HG03469 (cell line): Measurements from ENCODE around the gene KRT32.
"Not testable (repeated sequence)": the region's sequence is repeated elsewhere in the genome, so short reads cannot be mapped to it uniquely, and the experiment has no call there.

Experiments
- ATAC-seq: cut with Tn5 transposase; IDR thresholded peaks from one replicate; pipeline ENCODE4 v1.9.1; 2021; ENCODE audit warnings: mild to moderate bottlenecking, moderate library complexity, moderate number of reproducible peaks; ENCODE audit not compliant: unreplicated experiment

Gene KRT32

GRCh38 chr17:41434005-41434404, 33.2 kb downstream of the KRT32 start:
- no peak for ATAC-seq

GRCh38 chr17:41433586-41433985, 33.6 kb downstream of the KRT32 start:
- no peak for ATAC-seq

DNA sequence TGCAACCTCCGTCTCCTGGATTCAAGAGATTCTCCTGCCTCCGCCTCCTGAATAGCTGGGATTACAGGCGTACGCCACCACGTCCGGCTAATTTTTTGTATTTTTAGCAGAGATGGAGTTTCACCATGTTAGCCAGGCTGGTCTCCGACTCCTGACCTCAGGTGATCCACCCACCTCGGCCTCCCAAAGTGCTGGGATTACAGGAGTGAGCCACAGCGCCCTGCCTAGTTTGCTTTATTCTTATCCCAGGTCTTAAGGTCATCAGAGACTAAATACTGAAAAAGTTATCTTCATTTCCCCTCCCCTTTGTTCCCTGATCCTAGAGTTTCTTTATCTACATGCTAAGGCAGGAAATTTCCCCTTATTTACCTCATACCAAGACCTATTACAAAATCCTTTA, 36.8 kb downstream of the KRT32 start:
- not testable (repeated sequence) for ATAC-seq

GRCh38 chr17:41429667-41430066, 37.5 kb downstream of the KRT32 start:
- ATAC-seq: no peak

GRCh38 chr17:41428591-41429291, 38.4 kb downstream of the KRT32 start:
- ATAC-seq: no peak

DNA sequence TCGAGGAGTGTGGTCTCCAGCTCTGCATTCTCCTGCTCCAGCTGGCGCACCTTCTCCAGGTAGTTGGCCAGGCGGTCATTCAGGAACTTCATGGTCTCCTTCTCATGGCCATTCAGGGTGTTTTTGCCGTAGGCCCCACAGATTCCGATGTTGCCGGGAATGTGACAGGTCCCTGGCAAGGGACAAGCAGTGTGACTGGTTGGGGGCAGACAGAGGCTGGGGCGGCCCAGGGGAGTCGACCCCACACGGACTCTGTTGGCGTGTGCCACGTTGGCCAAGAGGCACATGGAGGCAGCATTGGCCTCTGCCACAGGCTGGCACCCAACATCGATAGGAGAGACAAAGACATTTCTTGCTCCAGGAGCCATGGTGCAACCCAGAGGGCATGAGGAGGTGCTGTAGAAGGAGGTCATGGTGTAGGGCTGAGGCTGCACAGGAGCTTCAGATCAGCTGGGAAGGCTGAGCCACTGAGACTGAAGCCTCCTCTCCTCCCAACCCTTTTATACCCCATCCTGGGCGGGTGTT, 43.0 kb downstream of the KRT32 start, which contains the start of gene KRT37:
Gene KRT37, minus strand, starts transcription at position 475 of the 525 bp plus-strand sequence. Its CDS starts 62 bp downstream, at position 413.
- no peak for ATAC-seq

- ATAC-seq: not testable (repeated sequence)
These were observed 44.6 kb downstream of the KRT32 start for GRCh38 chr17:41422586-41422985.

DNA sequence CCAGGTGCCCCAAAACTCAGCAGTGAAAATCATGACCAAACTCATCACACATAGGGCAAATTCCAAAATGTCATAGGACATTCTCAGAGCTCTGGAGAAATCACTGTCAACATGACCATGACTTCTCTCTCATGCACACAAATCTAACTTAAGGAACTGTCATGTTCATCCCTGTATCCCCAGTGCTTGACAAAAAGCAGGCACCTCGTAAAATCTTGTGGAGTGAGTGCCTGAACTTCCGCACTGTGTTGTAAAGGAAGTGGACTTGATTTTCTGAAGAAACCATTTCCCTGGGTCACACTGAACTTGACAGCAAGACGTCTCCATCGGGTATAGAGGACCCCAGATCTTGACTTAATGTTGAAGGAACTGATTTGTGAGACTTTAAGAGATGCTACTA, 45.6 kb downstream of the KRT32 start:
- ATAC-seq: no peak

GRCh38 chr17:41421116-41421515, 46.1 kb downstream of the KRT32 start:
- no peak for ATAC-seq

DNA sequence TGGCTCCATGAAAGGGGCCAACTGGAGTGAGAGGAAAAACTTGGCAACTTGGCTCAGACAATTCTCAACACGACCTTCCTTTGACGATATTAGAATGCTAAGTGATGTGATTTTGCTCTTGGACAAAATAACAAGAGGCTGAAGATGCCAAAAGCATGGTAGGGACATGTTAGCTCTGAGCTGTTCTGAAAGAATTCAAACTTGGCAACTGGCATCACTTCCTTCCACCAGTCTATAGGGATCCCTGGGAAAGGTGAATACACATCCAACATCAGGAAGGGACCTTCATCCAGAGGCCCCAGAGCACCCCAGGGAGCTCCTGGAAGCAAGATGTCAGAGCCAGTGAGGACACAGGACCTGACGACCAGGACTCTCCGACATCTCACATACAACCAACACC, 47.1 kb downstream of the KRT32 start:
- ATAC-seq: no peak

DNA sequence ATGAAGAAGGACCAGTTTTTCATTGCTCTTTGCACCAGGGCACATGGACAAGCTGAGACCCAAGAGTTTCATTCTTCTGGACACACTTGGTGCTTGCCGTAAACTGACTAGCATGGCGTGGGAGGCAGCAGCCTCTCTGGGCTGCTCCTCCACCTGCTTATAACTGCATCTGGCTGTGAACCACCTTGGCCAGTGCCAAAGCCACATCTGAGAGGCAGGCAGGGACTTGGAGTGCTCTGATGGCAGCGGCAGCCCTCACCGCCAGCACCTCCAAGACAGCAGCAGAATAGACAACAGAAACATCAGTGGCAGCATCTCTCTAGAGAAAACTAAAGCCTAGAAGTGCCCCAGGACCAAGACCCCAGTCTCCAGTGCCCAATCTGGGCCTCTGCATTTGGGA, 47.5 kb downstream of the KRT32 start:
- ATAC-seq: no peak

DNA sequence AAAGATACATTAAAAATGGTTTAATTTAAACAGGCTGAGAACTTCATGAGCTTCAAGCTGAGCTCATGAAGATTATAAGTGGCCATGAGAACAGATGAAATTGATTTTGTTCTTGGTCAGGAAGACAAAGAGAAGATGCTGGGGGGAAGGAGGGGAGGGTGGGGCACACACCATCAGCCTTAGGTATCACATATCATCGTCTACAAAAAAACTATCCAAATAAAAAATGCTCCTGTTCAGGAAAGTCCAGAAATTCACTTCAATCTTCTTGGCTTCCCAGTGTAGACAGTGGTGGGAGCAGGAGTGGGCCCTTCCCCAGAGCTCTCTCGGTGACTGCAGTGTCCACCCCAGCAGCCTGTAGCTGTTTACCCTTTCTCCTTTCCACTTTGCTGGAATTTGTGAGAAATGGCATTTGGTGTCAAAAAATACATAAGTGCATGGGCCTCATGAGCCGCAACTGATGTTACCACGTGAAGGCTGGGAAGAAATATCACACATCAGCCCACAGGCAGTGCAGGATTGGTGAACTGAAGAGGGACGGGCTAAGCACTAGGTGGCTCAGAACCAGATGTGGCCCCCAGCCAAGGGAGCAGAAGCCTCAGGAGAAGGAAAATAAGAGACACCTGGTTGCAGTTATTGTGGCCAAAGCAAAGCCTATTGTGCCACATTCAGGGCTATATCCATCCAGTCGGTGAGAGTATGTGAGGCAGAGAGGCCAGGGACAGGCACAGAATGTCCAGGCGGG, 48.9 kb downstream of the KRT32 start:
- no peak for ATAC-seq

DNA sequence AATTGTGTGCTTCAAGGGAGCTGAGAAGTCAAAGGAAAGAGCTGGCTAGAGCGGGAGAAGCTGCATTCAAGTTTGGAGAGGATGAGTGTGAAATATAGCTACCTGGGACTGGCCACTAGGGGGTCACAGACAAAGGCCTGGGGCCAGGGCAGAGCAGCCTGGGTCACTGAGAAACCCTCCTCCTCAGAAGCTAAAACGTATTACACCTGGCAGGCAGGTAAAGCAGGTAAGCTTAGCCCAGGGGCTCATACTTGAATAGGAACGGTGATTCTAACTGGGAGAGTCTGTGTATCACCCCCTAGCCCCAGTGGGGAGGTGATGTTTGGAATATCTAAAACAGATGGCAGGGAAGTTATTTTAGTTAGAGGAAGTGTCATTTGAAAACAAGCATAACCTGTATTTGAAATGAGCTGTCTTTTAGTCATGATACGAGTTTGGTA, 49.6 kb downstream of the KRT32 start:
- ATAC-seq: no peak

- no peak for ATAC-seq
These were observed 50.1 kb downstream of the KRT32 start for GRCh38 chr17:41417127-41417526.

DNA sequence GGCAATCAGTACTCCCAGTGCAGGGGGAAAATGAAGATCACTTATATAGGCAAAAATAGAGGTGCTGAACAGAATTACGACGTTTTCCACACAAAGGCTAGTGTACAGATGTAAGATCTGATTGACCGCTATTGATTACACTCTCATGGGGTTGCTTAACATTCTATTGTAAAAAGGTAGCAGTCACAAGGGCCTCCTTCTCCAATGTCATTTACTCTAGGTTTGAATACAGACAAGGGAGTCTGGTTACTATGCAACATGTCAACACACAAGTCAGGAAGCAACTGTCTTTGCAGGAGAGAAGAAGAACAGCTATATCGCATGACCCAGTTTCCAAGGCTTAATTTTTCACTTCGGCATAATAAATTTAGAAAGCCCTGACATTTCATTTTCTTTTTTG, 50.7 kb downstream of the KRT32 start:
- no peak for ATAC-seq

DNA sequence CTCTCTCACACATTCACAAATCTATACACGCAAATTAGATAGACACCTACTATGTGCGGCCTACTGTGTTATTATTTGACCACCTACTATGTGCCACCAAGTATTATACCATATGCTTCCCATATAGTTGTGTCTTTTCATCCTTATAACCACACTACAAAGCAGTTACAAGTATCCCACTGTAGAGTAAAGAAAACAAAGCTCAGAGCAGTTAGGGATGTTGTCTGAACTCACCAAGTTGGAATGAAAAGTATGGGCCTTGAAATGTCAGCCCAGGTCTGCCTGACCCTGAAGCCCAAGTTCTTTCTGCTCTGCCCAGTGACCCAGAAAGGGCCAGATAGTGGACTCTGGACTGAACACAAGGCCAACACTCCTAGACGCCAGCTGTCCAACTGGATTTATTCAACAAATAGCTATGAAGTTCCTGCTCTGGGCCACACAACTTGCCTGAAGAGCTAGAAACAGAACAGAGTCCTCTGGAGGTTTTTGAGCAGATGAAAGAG, 51.3 kb downstream of the KRT32 start:
- ATAC-seq: no peak

- no peak for ATAC-seq
These were observed 51.8 kb downstream of the KRT32 start for GRCh38 chr17:41415411-41415810.

GRCh38 chr17:41413982-41414381, 53.2 kb downstream of the KRT32 start:
- ATAC-seq: no peak

DNA sequence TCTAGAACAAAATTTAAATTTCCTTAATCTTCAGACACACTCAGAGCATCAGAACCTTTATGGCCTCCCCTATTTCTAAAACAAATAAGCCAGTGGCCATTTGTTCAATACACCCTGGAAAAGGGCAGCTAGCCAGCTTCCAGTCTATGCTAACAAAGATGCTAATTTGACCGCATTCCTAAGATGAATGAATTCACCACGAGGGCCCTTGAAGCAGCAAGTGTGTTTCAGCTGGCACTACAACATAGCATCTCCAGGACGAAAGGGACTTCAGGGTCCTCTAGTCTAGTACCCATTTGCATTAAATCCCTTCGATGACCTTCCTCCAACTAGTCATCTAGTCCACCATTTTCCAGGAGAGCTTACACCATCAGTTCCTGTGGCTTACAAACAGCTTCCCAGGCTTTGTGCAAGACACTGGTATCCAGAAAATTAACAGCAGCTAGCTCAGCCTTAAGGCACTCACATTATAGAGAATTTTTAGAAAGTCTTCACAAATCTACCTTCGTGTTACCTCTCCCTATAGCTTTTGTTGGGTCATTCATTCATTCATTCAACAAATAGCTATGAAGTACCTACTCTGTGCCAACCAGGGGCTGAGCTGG, 53.7 kb downstream of the KRT32 start:
- ATAC-seq: no peak

DNA sequence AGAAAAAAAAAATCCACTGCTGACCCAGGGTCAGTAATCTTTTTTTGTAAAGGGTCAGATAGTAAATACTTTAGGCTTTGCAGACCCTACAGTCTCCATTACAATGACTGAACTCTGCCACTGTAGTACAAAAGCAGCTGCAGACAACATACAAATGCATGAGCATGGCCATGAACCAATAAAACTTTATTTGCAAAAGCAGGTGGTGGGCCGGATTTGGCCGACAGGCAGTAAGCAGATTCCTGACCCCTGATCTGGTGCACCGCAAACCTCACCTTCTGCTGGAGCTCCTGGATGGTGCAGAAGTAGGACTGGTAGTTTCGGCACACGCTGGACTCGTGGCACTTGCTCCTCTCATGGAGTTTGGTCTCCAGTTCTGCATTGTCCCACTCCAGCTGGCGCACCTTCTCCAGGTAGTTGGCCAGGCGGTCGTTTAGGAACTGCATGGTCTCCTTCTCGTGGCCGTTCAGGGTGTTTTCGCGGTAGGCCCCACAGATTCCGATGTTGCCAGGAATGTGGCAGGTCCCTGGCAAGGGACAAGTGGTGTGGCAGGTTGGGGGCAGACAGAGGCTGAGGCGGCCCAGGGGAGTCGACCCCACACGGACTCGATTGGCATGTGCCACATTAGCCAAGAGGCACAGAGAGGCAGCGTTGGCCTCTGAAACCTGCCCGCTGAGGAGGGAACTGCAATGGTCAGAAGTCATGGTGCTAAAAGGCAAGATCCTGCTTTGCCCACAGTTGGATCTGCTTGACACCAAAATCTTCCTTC, 55.9 kb downstream of the KRT32 start:
- ATAC-seq: no peak
